Measurements from ENCODE around the gene CSF1.

Gene CSF1

GRCh38 chr1:109906160-109906838 lies 4.3 kb upstream of the CSF1 start:
- peak overlapping the region; percentile 73 to 75 for H3K4me3 Mint-ChIP-seq
- no peaks in the 10 kb centered on the region for H3K27me3 Mint-ChIP-seq
- H3K4me1 Mint-ChIP-seq: peaks cover 61% of the 10 kb centered on the region
- DNase-seq (peak; percentile 50 to 70), ATAC-seq (peak; percentile 95)
- peak overlapping the region; percentile 97 for H3K27ac Mint-ChIP-seq
- H3K9me3 Mint-ChIP-seq: no peaks in the 10 kb centered on the region

- Mint-ChIP-seq H3K27ac (peak overlapping the region in 1 of 2 donors; percentile 19), H3K4me1 (peaks cover 61% of the 10 kb centered on the region), H3K4me3 (peak overlapping the region in 1 of 2 donors; percentile 75), H3K27me3 (no peaks in the 10 kb centered on the region), H3K9me3 (no peaks in the 10 kb centered on the region)
- ATAC-seq (no peak), DNase-seq (no peak)
These were observed 3.8 kb upstream of the CSF1 start for GRCh38 chr1:109906839-109907180.

- H3K9me3 Mint-ChIP-seq: no peaks in the 10 kb centered on the region
- ATAC-seq (no peak), DNase-seq (no peak)
- peak overlapping the region; percentile 10 to 22 for H3K4me3 Mint-ChIP-seq
- peak overlapping the region in 1 of 2 donors; percentile 4 for H3K27ac Mint-ChIP-seq
- H3K27me3 Mint-ChIP-seq: no peaks in the 10 kb centered on the region
- H3K4me1 Mint-ChIP-seq: peaks cover 64% of the 10 kb centered on the region
These were observed 3.4 kb upstream of the CSF1 start for GRCh38 chr1:109907190-109907774.

GRCh38 chr1:109908836-109909235 lies 1.8 kb upstream of the CSF1 start:
- ATAC-seq (no peak), DNase-seq (no peak)
- Mint-ChIP-seq H3K27ac (no peak overlapping the region), H3K4me1 (peaks cover 79% of the 10 kb centered on the region), H3K9me3 (no peaks in the 10 kb centered on the region), H3K27me3 (no peaks in the 10 kb centered on the region), H3K4me3 (no peak overlapping the region)

GRCh38 chr1:109909561-109909960 lies 1.1 kb upstream of the CSF1 start:
- H3K27me3 Mint-ChIP-seq: no peaks in the 10 kb centered on the region
- no peaks in the 10 kb centered on the region for H3K9me3 Mint-ChIP-seq
- peak overlapping the region in 1 of 2 donors; percentile 93 for H3K27ac Mint-ChIP-seq
- H3K4me3 Mint-ChIP-seq: peak overlapping the region; percentile 89 to 93
- ATAC-seq (no peak), DNase-seq (no peak)
- H3K4me1 Mint-ChIP-seq: peaks cover 84% of the 10 kb centered on the region

GRCh38 chr1:109910963-109911798 lies 532 bp downstream of the CSF1 start:
- peaks cover 72% of the 10 kb centered on the region for H3K4me1 Mint-ChIP-seq
- H3K27me3 Mint-ChIP-seq: no peaks in the 10 kb centered on the region
- ATAC-seq (peak; percentile 44), DNase-seq (peak; percentile 31 to 38)
- no peaks in the 10 kb centered on the region for H3K9me3 Mint-ChIP-seq
- H3K27ac Mint-ChIP-seq: peak overlapping the region; percentile 93 to 97
- H3K4me3 Mint-ChIP-seq: peak overlapping the region; percentile 89 to 93

GRCh38 chr1:109912214-109912861 lies 1.7 kb downstream of the CSF1 start:
- H3K4me1 Mint-ChIP-seq: peaks cover 61% of the 10 kb centered on the region
- no peak for ATAC-seq
- H3K27ac Mint-ChIP-seq: peak overlapping the region in 1 of 2 donors; percentile 92
- H3K9me3 Mint-ChIP-seq: no peaks in the 10 kb centered on the region
- H3K4me3 Mint-ChIP-seq: peak overlapping the region; percentile 87 to 88
- no peak for DNase-seq
- H3K27me3 Mint-ChIP-seq: no peaks in the 10 kb centered on the region

GRCh38 chr1:109912873-109913272 lies 2.2 kb downstream of the CSF1 start:
- Mint-ChIP-seq H3K27ac (peak overlapping the region in 1 of 2 donors; percentile 91), H3K9me3 (no peaks in the 10 kb centered on the region), H3K4me3 (peak overlapping the region; percentile 48 to 87), H3K27me3 (no peaks in the 10 kb centered on the region), H3K4me1 (peaks cover 55% of the 10 kb centered on the region)
- ATAC-seq: no peak
- DNase-seq: no peak

- Mint-ChIP-seq H3K9me3 (no peaks in the 10 kb centered on the region), H3K4me3 (peak overlapping the region; percentile 48 to 87), H3K4me1 (peaks cover 50% of the 10 kb centered on the region), H3K27me3 (no peaks in the 10 kb centered on the region), H3K27ac (peak overlapping the region in 1 of 2 donors; percentile 50)
- ATAC-seq: no peak
- DNase-seq: no peak
These were observed 2.8 kb downstream of the CSF1 start for GRCh38 chr1:109913360-109913879.

- no peak for ATAC-seq
- Mint-ChIP-seq H3K9me3 (no peaks in the 10 kb centered on the region), H3K4me1 (peaks cover 38% of the 10 kb centered on the region), H3K27ac (no peak overlapping the region), H3K27me3 (no peaks in the 10 kb centered on the region), H3K4me3 (no peak overlapping the region)
- no peak for DNase-seq
These were observed 4.1 kb downstream of the CSF1 start for GRCh38 chr1:109914587-109915240.

GRCh38 chr1:109917051-109917767 lies 6.6 kb downstream of the CSF1 start:
- ATAC-seq: no peak
- no peak overlapping the region for H3K27ac Mint-ChIP-seq
- H3K4me3 Mint-ChIP-seq: no peak overlapping the region
- no peak for DNase-seq
- peaks cover 21% of the 10 kb centered on the region for H3K4me1 Mint-ChIP-seq
- H3K9me3 Mint-ChIP-seq: no peaks in the 10 kb centered on the region
- no peaks in the 10 kb centered on the region for H3K27me3 Mint-ChIP-seq

GRCh38 chr1:109917768-109918606 lies 7.3 kb downstream of the CSF1 start:
- no peak for ATAC-seq
- Mint-ChIP-seq H3K4me3 (no peak overlapping the region), H3K27me3 (no peaks in the 10 kb centered on the region), H3K4me1 (peaks cover 13% of the 10 kb centered on the region), H3K9me3 (no peaks in the 10 kb centered on the region), H3K27ac (peak overlapping the region; percentile 16 to 37)
- no peak for DNase-seq

- peaks cover 6% of the 10 kb centered on the region for H3K4me1 Mint-ChIP-seq
- peak overlapping the region in 1 of 2 donors; percentile 37 for H3K27ac Mint-ChIP-seq
- no peak for ATAC-seq
- no peak for DNase-seq
- no peaks in the 10 kb centered on the region for H3K27me3 Mint-ChIP-seq
- H3K9me3 Mint-ChIP-seq: no peaks in the 10 kb centered on the region
- no peak overlapping the region for H3K4me3 Mint-ChIP-seq
These were observed 8.0 kb downstream of the CSF1 start for GRCh38 chr1:109918671-109919070.

GRCh38 chr1:109919303-109919702 lies 8.7 kb downstream of the CSF1 start:
- no peaks in the 10 kb centered on the region for H3K9me3 Mint-ChIP-seq
- H3K27me3 Mint-ChIP-seq: no peaks in the 10 kb centered on the region
- no peaks in the 10 kb centered on the region for H3K4me1 Mint-ChIP-seq
- H3K4me3 Mint-ChIP-seq: no peak overlapping the region
- H3K27ac Mint-ChIP-seq: no peak overlapping the region
- ATAC-seq: no peak
- DNase-seq: no peak

Measured in stimulated activated naive CD8-positive, alpha-beta T cell treated with anti-CD3 and anti-CD28 coated beads, Interleukin-15, amount 100 ng/mL, for 72 hours (primary cell).